ENCODE measurements around the gene MYO1G. TPM values are rescaled to one million over a fixed set of nuclear protein-coding genes. Genes with fewer than 3 reads are reported as not detected.

Gene MYO1G
- total and polyA plus RNA-seq, 10 of the 15 experiments (the other 5 are each of a cell fraction or from before 2014, with no cell fraction given) = 1.8 to 232 (median 134) TPM

GRCh38 chr7:44912775-44913347 lies 66.0 kb downstream of the MYO1G start:
- no peak; the same call in 1 of the 3 replicates for ATAC-seq
- Histone ChIP-seq H2AFZ (ENCODE audit: control insufficient read depth, low read depth, low read length) (no peak overlapping the region), H3K79me2 (ENCODE audit: control insufficient read depth, insufficient read depth, low read length) (no peaks in the 10 kb centered on the region), H3K9ac (ENCODE audit: control insufficient read depth, insufficient read depth, low read length) (no peak overlapping the region), H3K9me3 (replicated peaks; ENCODE audit: control insufficient read depth, insufficient read depth, low read length) (no peaks in the 10 kb centered on the region), H3K4me1 (ENCODE audit: control insufficient read depth, insufficient read depth, low read length) (no peaks in the 10 kb centered on the region), H3K27ac (ENCODE audit: control insufficient read depth, insufficient read depth) (no peak overlapping the region), H4K20me1 (ENCODE audit: control insufficient read depth, insufficient read depth) (no peaks in the 10 kb centered on the region), H3K4me2 (ENCODE audit: control insufficient read depth, insufficient read depth) (no peak overlapping the region), H3K36me3 (ENCODE audit: control insufficient read depth in 2 of 2, insufficient read depth in 2 of 2, low read length in 1 of 2) (no peaks in the 10 kb centered on the region), H3K27me3 (replicated peaks in 1 of 2; ENCODE audit: control insufficient read depth in 2 of 2, insufficient read depth in 2 of 2, low read length in 1 of 2) (no peaks in the 10 kb centered on the region), H3K4me3 (no peak overlapping the region)
- TF ChIP-seq, protein P1, sequence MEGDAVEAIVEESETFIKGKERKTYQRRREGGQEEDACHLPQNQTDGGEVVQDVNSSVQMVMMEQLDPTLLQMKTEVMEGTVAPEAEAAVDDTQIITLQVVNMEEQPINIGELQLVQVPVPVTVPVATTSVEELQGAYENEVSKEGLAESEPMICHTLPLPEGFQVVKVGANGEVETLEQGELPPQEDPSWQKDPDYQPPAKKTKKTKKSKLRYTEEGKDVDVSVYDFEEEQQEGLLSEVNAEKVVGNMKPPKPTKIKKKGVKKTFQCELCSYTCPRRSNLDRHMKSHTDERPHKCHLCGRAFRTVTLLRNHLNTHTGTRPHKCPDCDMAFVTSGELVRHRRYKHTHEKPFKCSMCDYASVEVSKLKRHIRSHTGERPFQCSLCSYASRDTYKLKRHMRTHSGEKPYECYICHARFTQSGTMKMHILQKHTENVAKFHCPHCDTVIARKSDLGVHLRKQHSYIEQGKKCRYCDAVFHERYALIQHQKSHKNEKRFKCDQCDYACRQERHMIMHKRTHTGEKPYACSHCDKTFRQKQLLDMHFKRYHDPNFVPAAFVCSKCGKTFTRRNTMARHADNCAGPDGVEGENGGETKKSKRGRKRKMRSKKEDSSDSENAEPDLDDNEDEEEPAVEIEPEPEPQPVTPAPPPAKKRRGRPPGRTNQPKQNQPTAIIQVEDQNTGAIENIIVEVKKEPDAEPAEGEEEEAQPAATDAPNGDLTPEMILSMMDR (IDR thresholded peaks at IDR 0.05 in 2 of 3, conservative IDR thresholded peaks at IDR 0.05 in 1 of 3; ENCODE audit: control insufficient read depth in 2 of 3, extremely low read depth in 1 of 3, insufficient read depth in 1 of 3, low read depth in 3 of 3, low read length in 3 of 3) = no peak
- TF ChIP-seq CBX5 (IDR thresholded peaks at IDR 0.05; ENCODE audit: low read depth) = no peak
- no peak for TF ChIP-seq SREBF2 (IDR thresholded peaks at IDR 0.05; ENCODE audit: low read length)
- BruUV-seq (replicated peaks) = no TSS peak
- CTCF ChIA-PET = interaction anchor here (1.3 to 1.5 kb wide), 3 partner anchors 19 to 223 kb away, joined by 4 to 6 read pairs (median 5); no protein-coding TSS in a partner anchor
- no peak for FAIRE-seq
- POLR2A ChIA-PET = no interaction called here
- SMC1A ChIA-PET (ENCODE audit: uncharacterized antibody, unreplicated experiment) = interaction anchor here (0.5 to 1.4 kb wide), 3 partner anchors 56 to 223 kb away, joined by 3 to 4 read pairs (median 3); no protein-coding TSS in a partner anchor
- intact Hi-C loops (cut with micrococcal nuclease; ENCODE audit: unreplicated experiment) = no loop called here
- RAD21 ChIA-PET (ENCODE audit: unreplicated experiment) = interaction anchor here (0.7 to 1.1 kb wide), 3 partner anchors 9 to 109 kb away, joined by 3 read pairs; no protein-coding TSS in a partner anchor
- DNase-seq (ENCODE audit: low read depth, low spot score) = no peak
- in situ Hi-C loops (cut with MboI) = no loop called here
- WGBS (ENCODE audit: insufficient coverage, insufficient replicate concordance, low lambda C conversion rate, missing lambda C conversion rate) = 24% methylated on average over 7 of the region's 7 CpGs

Other genes with a start within 250 kb of the MYO1G start
Only the 7 nearest of the 8 such genes appear.
- 4,456 and 4,588 TPM in 2 replicates for gene PPIA, start 182.3 kb downstream of the MYO1G start, total RNA-seq (2014; rRNA removed)
- gene PPIA, start 182.3 kb downstream of the MYO1G start, total RNA-seq (2014; rRNA removed; fragmentation: Illumina TruSeq; extraction: Trizol) = 4,167 and 4,257 TPM in 2 replicates
- gene PPIA, start 182.3 kb downstream of the MYO1G start, total RNA-seq (2021) = 2,712 and 2,761 TPM in 2 replicates
- gene PPIA, start 182.3 kb downstream of the MYO1G start, polyA plus RNA-seq (2011; rRNA removed) = 5,180 and 5,731 TPM in 2 replicates
- gene PPIA, start 182.3 kb downstream of the MYO1G start, polyA plus RNA-seq (2014; fragmentation: Illumina TruSeq; extraction: Trizol) = 7,982 and 8,071 TPM in 2 replicates
- 1,000 to 10,000 TPM; 4,393 to 4,550 TPM for gene PPIA, start 182.3 kb downstream of the MYO1G start, polyA plus RNA-seq (2014; fragmentation: Nextera tagmentation; extraction: Ambion mirVana)
- gene PPIA, start 182.3 kb downstream of the MYO1G start, polyA plus RNA-seq (2014; rRNA removed) = 5,467 and 5,874 TPM in 2 replicates
- gene PPIA, start 182.3 kb downstream of the MYO1G start, polyA plus RNA-seq (2016; fragmentation: Nextera tagmentation; extraction: Ambion mirVana) = 1,000 to 10,000 TPM; 5,978 to 5,991 TPM
- gene H2AZ2, start 130.9 kb downstream of the MYO1G start, total RNA-seq (2014; rRNA removed) = 268 and 270 TPM in 2 replicates
- 166 and 170 TPM in 2 replicates for gene H2AZ2, start 130.9 kb downstream of the MYO1G start, total RNA-seq (2014; rRNA removed; fragmentation: Illumina TruSeq; extraction: Trizol)
- 212 and 219 TPM in 2 replicates for gene H2AZ2, start 130.9 kb downstream of the MYO1G start, total RNA-seq (2021)
- gene H2AZ2, start 130.9 kb downstream of the MYO1G start, polyA plus RNA-seq (2011; rRNA removed) = 285 and 347 TPM in 2 replicates
- 154 and 167 TPM in 2 replicates for gene H2AZ2, start 130.9 kb downstream of the MYO1G start, polyA plus RNA-seq (2014; fragmentation: Illumina TruSeq; extraction: Trizol)
- 100 to 1,000 TPM; 118 to 162 TPM for gene H2AZ2, start 130.9 kb downstream of the MYO1G start, polyA plus RNA-seq (2014; fragmentation: Nextera tagmentation; extraction: Ambion mirVana)
- 234 and 282 TPM in 2 replicates for gene H2AZ2, start 130.9 kb downstream of the MYO1G start, polyA plus RNA-seq (2014; rRNA removed)
- gene H2AZ2, start 130.9 kb downstream of the MYO1G start, polyA plus RNA-seq (2016; fragmentation: Nextera tagmentation; extraction: Ambion mirVana) = 100 to 1,000 TPM; 358 to 366 TPM
- 9.0 and 10.1 TPM in 2 replicates for gene PURB, start 93.5 kb downstream of the MYO1G start, total RNA-seq (2014; rRNA removed)
- gene PURB, start 93.5 kb downstream of the MYO1G start, total RNA-seq (2014; rRNA removed; fragmentation: Illumina TruSeq; extraction: Trizol) = 15.1 and 16.6 TPM in 2 replicates
- 17.3 and 18.6 TPM in 2 replicates for gene PURB, start 93.5 kb downstream of the MYO1G start, total RNA-seq (2021)
- 8.7 and 13.9 TPM in 2 replicates for gene PURB, start 93.5 kb downstream of the MYO1G start, polyA plus RNA-seq (2011; rRNA removed)
- gene PURB, start 93.5 kb downstream of the MYO1G start, polyA plus RNA-seq (2014; fragmentation: Illumina TruSeq; extraction: Trizol) = 17.9 and 23.2 TPM in 2 replicates
- 1 to 10 TPM; 2.5 to 2.8 TPM for gene PURB, start 93.5 kb downstream of the MYO1G start, polyA plus RNA-seq (2014; fragmentation: Nextera tagmentation; extraction: Ambion mirVana)
- gene PURB, start 93.5 kb downstream of the MYO1G start, polyA plus RNA-seq (2014; rRNA removed) = 9.9 and 10.5 TPM in 2 replicates
- gene PURB, start 93.5 kb downstream of the MYO1G start, polyA plus RNA-seq (2016; fragmentation: Nextera tagmentation; extraction: Ambion mirVana) = 1 to 10 TPM in 1 of 2 experiments, under 1 TPM in 1; 0.77 to 1.5 TPM
- 71.6 and 74.7 TPM in 2 replicates for gene CCM2, start 21.2 kb upstream of the MYO1G start, total RNA-seq (2014; rRNA removed)
- 34.3 and 35.6 TPM in 2 replicates for gene CCM2, start 21.2 kb upstream of the MYO1G start, total RNA-seq (2014; rRNA removed; fragmentation: Illumina TruSeq; extraction: Trizol)
- 61.2 and 61.6 TPM in 2 replicates for gene CCM2, start 21.2 kb upstream of the MYO1G start, total RNA-seq (2021)
- gene CCM2, start 21.2 kb upstream of the MYO1G start, polyA plus RNA-seq (2011; rRNA removed) = 22.5 and 30.2 TPM in 2 replicates
- gene CCM2, start 21.2 kb upstream of the MYO1G start, polyA plus RNA-seq (2014; fragmentation: Illumina TruSeq; extraction: Trizol) = 19.1 and 36.2 TPM in 2 replicates
- gene CCM2, start 21.2 kb upstream of the MYO1G start, polyA plus RNA-seq (2014; fragmentation: Nextera tagmentation; extraction: Ambion mirVana) = 1 to 10 TPM in 1 of 2 experiments, under 1 TPM in 1; 1.00 to 4.1 TPM
- 70.8 and 73.7 TPM in 2 replicates for gene CCM2, start 21.2 kb upstream of the MYO1G start, polyA plus RNA-seq (2014; rRNA removed)
- gene CCM2, start 21.2 kb upstream of the MYO1G start, polyA plus RNA-seq (2016; fragmentation: Nextera tagmentation; extraction: Ambion mirVana) = 10 to 100 TPM; 75.2 to 82.3 TPM
- not detected in 2 replicates for gene NACAD, start 110.0 kb upstream of the MYO1G start, total RNA-seq (2014; rRNA removed)
- gene NACAD, start 110.0 kb upstream of the MYO1G start, total RNA-seq (2014; rRNA removed; fragmentation: Illumina TruSeq; extraction: Trizol) = not detected in 2 replicates
- not detected in 2 replicates for gene NACAD, start 110.0 kb upstream of the MYO1G start, total RNA-seq (2021)
- not detected in 2 replicates for gene NACAD, start 110.0 kb upstream of the MYO1G start, polyA plus RNA-seq (2011; rRNA removed)
- gene NACAD, start 110.0 kb upstream of the MYO1G start, polyA plus RNA-seq (2014; fragmentation: Illumina TruSeq; extraction: Trizol) = not detected in 2 replicates
- not detected for gene NACAD, start 110.0 kb upstream of the MYO1G start, polyA plus RNA-seq (2014; fragmentation: Nextera tagmentation; extraction: Ambion mirVana)
- gene NACAD, start 110.0 kb upstream of the MYO1G start, polyA plus RNA-seq (2014; rRNA removed) = not detected in 2 replicates
- gene NACAD, start 110.0 kb upstream of the MYO1G start, polyA plus RNA-seq (2016; fragmentation: Nextera tagmentation; extraction: Ambion mirVana) = not detected
- 124 and 128 TPM in 2 replicates for gene TBRG4, start 132.7 kb upstream of the MYO1G start, total RNA-seq (2014; rRNA removed)
- gene TBRG4, start 132.7 kb upstream of the MYO1G start, total RNA-seq (2014; rRNA removed; fragmentation: Illumina TruSeq; extraction: Trizol) = 54.5 and 59.6 TPM in 2 replicates
- gene TBRG4, start 132.7 kb upstream of the MYO1G start, total RNA-seq (2021) = 109 and 117 TPM in 2 replicates
- gene TBRG4, start 132.7 kb upstream of the MYO1G start, polyA plus RNA-seq (2011; rRNA removed) = 79.4 and 126 TPM in 2 replicates
- 58.8 and 119 TPM in 2 replicates for gene TBRG4, start 132.7 kb upstream of the MYO1G start, polyA plus RNA-seq (2014; fragmentation: Illumina TruSeq; extraction: Trizol)
- gene TBRG4, start 132.7 kb upstream of the MYO1G start, polyA plus RNA-seq (2014; fragmentation: Nextera tagmentation; extraction: Ambion mirVana) = 10 to 100 TPM in 1 of 2 experiments, 1 to 10 TPM in 1; 8.4 to 13.3 TPM
- 104 and 111 TPM in 2 replicates for gene TBRG4, start 132.7 kb upstream of the MYO1G start, polyA plus RNA-seq (2014; rRNA removed)
- 100 to 1,000 TPM; 124 to 130 TPM for gene TBRG4, start 132.7 kb upstream of the MYO1G start, polyA plus RNA-seq (2016; fragmentation: Nextera tagmentation; extraction: Ambion mirVana)
- not detected in 2 replicates for gene RAMP3, start 178.8 kb upstream of the MYO1G start, total RNA-seq (2014; rRNA removed)
- gene RAMP3, start 178.8 kb upstream of the MYO1G start, total RNA-seq (2014; rRNA removed; fragmentation: Illumina TruSeq; extraction: Trizol) = not detected in 2 replicates
- not detected in 2 replicates for gene RAMP3, start 178.8 kb upstream of the MYO1G start, total RNA-seq (2021)
- not detected in 2 replicates for gene RAMP3, start 178.8 kb upstream of the MYO1G start, polyA plus RNA-seq (2011; rRNA removed)
- gene RAMP3, start 178.8 kb upstream of the MYO1G start, polyA plus RNA-seq (2014; fragmentation: Illumina TruSeq; extraction: Trizol) = not detected in 2 replicates
- gene RAMP3, start 178.8 kb upstream of the MYO1G start, polyA plus RNA-seq (2014; fragmentation: Nextera tagmentation; extraction: Ambion mirVana) = not detected
- gene RAMP3, start 178.8 kb upstream of the MYO1G start, polyA plus RNA-seq (2014; rRNA removed) = not detected in 2 replicates
- not detected for gene RAMP3, start 178.8 kb upstream of the MYO1G start, polyA plus RNA-seq (2016; fragmentation: Nextera tagmentation; extraction: Ambion mirVana)

Measured in GM12878 (cell line).